ENCODE measurements around the gene SLC27A2.

DNA sequence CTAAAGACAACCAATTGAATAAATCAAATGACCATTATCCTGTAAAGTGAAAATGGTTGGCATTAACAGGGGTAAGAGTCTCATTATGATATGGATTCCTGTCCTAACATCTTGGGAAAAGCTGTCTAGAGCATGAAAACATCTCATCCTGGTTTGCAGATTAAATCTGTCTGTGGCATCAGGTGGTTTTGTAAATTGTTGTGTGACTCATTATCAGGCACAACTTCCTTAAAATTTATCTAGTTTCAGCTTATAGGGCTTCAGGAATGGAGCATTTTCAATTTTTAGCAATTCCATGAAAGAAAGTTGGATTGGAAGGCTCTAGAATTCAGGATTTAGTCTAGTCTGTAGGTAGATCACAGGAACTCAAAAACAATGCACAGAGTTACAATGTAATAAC, 31.1 kb upstream of the SLC27A2 start:
- no peak for TF ChIP-seq CTCF (IDR thresholded peaks at IDR 0.05 in 4 of 5, conservative IDR thresholded peaks at IDR 0.05 in 1 of 5)
- TF ChIP-seq POLR2A (IDR thresholded peaks at IDR 0.05): no peak
